ENCODE results near the gene CDK11B.
"Not testable (repeated sequence)": the region's sequence is repeated elsewhere in the genome, so short reads cannot be mapped to it uniquely, and the experiment has no call there.

- TF ChIP-seq, protein P1, sequence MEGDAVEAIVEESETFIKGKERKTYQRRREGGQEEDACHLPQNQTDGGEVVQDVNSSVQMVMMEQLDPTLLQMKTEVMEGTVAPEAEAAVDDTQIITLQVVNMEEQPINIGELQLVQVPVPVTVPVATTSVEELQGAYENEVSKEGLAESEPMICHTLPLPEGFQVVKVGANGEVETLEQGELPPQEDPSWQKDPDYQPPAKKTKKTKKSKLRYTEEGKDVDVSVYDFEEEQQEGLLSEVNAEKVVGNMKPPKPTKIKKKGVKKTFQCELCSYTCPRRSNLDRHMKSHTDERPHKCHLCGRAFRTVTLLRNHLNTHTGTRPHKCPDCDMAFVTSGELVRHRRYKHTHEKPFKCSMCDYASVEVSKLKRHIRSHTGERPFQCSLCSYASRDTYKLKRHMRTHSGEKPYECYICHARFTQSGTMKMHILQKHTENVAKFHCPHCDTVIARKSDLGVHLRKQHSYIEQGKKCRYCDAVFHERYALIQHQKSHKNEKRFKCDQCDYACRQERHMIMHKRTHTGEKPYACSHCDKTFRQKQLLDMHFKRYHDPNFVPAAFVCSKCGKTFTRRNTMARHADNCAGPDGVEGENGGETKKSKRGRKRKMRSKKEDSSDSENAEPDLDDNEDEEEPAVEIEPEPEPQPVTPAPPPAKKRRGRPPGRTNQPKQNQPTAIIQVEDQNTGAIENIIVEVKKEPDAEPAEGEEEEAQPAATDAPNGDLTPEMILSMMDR (conservative IDR thresholded peaks at IDR 0.05; ENCODE audit: low read depth, low read length), result not testable (repeated sequence)
- not testable (repeated sequence) for TF ChIP-seq EZH2phosphoT487 (IDR thresholded peaks at IDR 0.05; ENCODE audit: borderline replicate concordance, low read length)
Observed at GRCh38 chr1:1675218-1675617, 16.4 kb upstream of the CDK11B start.

Measured in PC-3 (cell line).